Mesothelial cell of epicardium (in vitro differentiated cells): ENCODE measurements around the gene IDE. TPM values are rescaled to one million over a fixed set of nuclear protein-coding genes. Genes with fewer than 3 reads are reported as not detected.

Experiments used
- DNase-seq, 2 experiments: peaks; one replicate each; pipeline ENCODE4 v3.0.0; 2021; ENCODE audit warnings: low spot score in 2 of 2; ENCODE audit not compliant: unreplicated experiment in 2 of 2
- H3K27ac Mint-ChIP-seq: 2 replicates; pipeline ENCODE4 v1.8.0; 2021; ENCODE audit warnings: mixed read lengths
- H3K27me3 Mint-ChIP-seq: 2 replicates; pipeline ENCODE4 v1.8.0; 2021; ENCODE audit warnings: low read depth, mixed read lengths
- H3K36me3 Mint-ChIP-seq: 2 replicates; pipeline ENCODE4 v1.8.0; 2021; ENCODE audit warnings: mixed read lengths
- H3K4me1 Mint-ChIP-seq: 2 replicates; pipeline ENCODE4 v1.8.0; 2021; ENCODE audit warnings: mixed read lengths
- H3K4me3 Mint-ChIP-seq: 2 replicates; pipeline ENCODE4 v1.8.0; 2021; ENCODE audit warnings: mild to moderate bottlenecking, moderate library complexity, mixed read lengths
- H3K9me3 Mint-ChIP-seq: 2 replicates; pipeline ENCODE4 v1.8.0; 2021; ENCODE audit warnings: mixed read lengths
- total RNA-seq: library from RNA; stranded (reverse); gene quantifications from 3 replicates; pipeline ENCODE4 v1.2.1, GENCODE V29; 2021
- TF ChIP-seq, protein P1 (sequence below): fragments of 200-600 bp; sonication (generic); IDR thresholded peaks from one replicate; pipeline ENCODE4 v1.5.0; 2021; ENCODE audit warnings: antibody characterized with exemption; ENCODE audit not compliant: unreplicated experiment

The IDE gene
- 29.7 to 35.6 TPM (median 30.3 TPM) in 3 replicates for total RNA-seq

DNA sequence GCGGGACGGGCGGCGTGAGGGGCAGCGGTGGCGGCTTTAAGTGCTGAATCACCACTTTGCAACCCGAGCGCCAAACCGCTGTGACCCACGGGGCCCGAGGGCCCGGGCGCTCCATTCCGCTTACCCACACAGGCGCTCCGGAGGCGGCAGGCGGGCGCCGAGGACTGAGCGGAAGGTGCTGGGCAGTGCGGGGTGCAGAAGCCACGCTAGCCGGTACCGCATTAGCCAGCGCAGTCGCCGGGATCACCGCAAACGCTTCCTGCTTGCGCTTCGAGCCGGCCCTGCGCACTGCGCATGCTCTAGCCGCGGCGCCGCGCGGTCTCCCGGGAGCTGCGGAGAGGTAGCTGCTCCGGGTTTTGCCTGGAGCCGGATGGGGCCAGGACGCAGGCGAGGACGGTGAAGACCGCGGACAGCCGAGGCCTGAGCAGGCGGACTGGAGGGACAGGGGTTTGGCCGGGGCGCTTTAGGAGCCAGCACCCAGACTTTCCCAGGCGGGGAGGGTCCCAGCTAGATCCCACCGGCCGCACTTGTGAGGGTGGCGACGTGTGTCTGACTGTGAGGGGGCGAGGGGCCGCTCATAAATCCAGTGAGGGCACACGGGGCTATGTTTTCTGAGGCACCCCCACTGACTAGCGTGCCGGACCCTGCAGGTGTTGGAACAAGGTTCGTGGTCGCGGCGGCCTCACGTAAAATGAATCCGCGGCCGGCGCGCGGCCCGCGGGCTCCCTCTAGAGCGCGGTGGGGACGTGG is at the start of gene IDE:
Gene IDE, minus strand, starts transcription at position 296 of the 750 bp plus-strand sequence. Its CDS starts 74 bp downstream, at position 222.
- Mint-ChIP-seq H3K4me1 (peaks cover 28% of the 10 kb centered on the region), H3K9me3 (no peaks in the 10 kb centered on the region), H3K4me3 (peak within 1 kb of the TSS; percentile 79), H3K27ac (peak within 1 kb of the TSS; percentile 94), H3K27me3 (no peaks in the 10 kb centered on the region), H3K36me3 (peaks cover 4% of the 10 kb centered on the region)
- DNase-seq: peak; percentile 81 to 90
- TF ChIP-seq, protein P1, sequence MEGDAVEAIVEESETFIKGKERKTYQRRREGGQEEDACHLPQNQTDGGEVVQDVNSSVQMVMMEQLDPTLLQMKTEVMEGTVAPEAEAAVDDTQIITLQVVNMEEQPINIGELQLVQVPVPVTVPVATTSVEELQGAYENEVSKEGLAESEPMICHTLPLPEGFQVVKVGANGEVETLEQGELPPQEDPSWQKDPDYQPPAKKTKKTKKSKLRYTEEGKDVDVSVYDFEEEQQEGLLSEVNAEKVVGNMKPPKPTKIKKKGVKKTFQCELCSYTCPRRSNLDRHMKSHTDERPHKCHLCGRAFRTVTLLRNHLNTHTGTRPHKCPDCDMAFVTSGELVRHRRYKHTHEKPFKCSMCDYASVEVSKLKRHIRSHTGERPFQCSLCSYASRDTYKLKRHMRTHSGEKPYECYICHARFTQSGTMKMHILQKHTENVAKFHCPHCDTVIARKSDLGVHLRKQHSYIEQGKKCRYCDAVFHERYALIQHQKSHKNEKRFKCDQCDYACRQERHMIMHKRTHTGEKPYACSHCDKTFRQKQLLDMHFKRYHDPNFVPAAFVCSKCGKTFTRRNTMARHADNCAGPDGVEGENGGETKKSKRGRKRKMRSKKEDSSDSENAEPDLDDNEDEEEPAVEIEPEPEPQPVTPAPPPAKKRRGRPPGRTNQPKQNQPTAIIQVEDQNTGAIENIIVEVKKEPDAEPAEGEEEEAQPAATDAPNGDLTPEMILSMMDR: peak; percentile 56

DNA sequence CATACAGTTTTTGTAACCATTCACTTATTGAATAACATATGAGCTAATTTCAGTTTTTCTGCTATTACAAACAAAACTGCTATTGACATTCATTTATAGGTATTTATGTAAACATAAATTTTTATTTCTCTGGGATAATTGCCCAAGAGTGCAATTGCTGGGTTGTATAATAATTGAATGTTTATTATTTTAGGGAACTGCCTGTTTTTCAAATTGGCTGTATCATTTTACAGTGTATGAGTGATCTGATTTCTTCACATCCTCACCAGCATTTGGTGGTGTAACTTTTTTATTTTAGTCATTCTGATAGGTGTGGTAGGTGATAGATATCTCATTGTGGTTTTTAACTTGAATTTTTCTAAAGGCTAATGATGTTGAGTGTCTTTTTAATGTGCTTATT is 45.5 kb upstream of the IDE start:
- H3K4me3 Mint-ChIP-seq: no peak overlapping the region
- no peaks in the 10 kb centered on the region for H3K9me3 Mint-ChIP-seq
- TF ChIP-seq, protein P1: no peak
- H3K4me1 Mint-ChIP-seq: no peaks in the 10 kb centered on the region
- H3K27ac Mint-ChIP-seq: no peak overlapping the region
- H3K27me3 Mint-ChIP-seq: no peaks in the 10 kb centered on the region
- H3K36me3 Mint-ChIP-seq: peaks cover 47% of the 10 kb centered on the region
- DNase-seq: no peak

DNA sequence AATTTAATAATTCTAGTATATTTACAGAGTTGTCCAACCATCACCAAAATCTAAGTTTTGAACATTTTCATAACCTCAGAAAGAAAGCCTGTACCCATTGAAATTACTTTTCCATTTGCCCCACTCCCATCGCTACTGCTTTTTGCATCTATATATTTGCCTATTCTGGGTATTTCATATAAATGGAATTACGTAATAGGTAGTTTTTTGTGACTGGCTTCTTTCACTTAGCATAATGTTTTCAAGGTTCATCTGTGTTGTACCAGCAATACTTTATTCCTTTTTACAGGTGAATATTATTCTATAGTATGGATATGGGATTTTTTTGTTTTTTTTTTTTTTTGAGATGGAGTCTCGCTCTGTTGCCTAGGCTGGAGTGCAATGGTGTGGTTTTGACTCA is 41.6 kb upstream of the IDE start:
- Mint-ChIP-seq H3K4me3 (no peak overlapping the region), H3K27ac (no peak overlapping the region), H3K9me3 (no peaks in the 10 kb centered on the region), H3K27me3 (no peaks in the 10 kb centered on the region), H3K36me3 (peaks cover 32% of the 10 kb centered on the region), H3K4me1 (no peaks in the 10 kb centered on the region)
- DNase-seq: no peak
- TF ChIP-seq, protein P1: no peak

DNA sequence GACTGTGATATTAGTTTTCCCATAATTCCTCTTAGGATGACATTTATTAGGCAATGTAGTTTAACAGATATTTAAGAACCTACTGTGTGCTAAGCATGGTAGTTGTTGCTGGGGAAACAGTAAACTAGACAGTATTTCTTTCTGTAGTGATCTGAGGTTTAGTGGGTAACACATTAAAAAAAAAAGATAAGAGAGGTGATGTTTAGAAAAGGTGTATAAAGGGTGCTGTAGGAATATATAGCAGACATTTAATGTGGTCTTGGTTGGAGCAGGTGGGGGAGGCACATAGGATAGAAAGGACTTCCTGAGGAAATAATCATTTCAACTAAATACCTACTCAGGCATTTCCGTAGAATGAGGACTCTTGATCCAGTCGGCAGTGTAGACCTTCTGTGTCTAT is 30.9 kb upstream of the IDE start:
- Mint-ChIP-seq H3K27ac (no peak overlapping the region), H3K4me1 (no peaks in the 10 kb centered on the region), H3K36me3 (peaks cover 27% of the 10 kb centered on the region), H3K9me3 (peaks cover 10% of the 10 kb centered on the region), H3K27me3 (no peaks in the 10 kb centered on the region), H3K4me3 (no peak overlapping the region)
- DNase-seq: no peak
- TF ChIP-seq, protein P1: no peak

DNA sequence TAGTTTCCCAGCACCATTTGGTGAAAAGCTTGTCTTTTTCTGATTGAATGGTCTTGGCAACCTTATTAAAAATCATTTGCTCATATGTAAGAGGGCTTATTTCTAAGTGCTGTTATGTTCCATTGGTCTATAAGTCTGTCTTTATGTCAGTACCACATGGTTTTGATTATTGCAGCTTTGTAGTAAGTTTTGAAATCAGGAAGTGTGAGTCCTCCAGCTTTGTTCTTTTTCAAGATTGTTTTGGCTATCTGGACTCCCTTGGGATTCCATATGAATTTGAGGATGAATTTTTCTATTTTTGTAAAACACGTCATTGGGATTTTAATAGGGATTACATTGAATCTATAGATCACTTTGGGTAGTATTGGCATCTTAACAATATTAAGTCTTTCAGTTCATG is 24.4 kb upstream of the IDE start:
- Mint-ChIP-seq H3K9me3 (peaks cover 15% of the 10 kb centered on the region), H3K4me1 (peaks cover 15% of the 10 kb centered on the region), H3K4me3 (no peak overlapping the region), H3K36me3 (peaks cover 19% of the 10 kb centered on the region), H3K27ac (peak overlapping the region; percentile 30), H3K27me3 (no peaks in the 10 kb centered on the region)
- TF ChIP-seq, protein P1: no peak
- DNase-seq: no peak

DNA sequence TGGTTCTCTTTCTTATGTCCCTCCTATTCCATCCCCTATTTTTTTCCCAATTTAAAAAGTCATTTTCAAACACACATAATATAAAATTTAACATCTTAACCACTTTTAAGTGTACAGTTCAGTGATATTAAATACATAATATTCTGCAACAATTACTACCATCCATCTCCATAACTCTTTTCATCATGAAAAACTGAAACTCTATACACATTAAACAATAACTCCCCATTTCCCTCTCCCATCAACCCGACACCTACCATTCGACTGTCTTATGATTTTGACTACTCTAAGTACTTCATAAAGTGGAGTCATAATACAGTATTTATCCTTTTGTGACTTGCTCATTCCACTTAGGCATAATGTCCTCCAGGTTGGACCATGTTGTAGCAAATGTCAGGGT is 21.6 kb upstream of the IDE start:
- Mint-ChIP-seq H3K9me3 (peaks cover 4% of the 10 kb centered on the region), H3K27ac (no peak overlapping the region), H3K27me3 (no peaks in the 10 kb centered on the region), H3K4me1 (peaks cover 32% of the 10 kb centered on the region), H3K36me3 (peaks cover 8% of the 10 kb centered on the region), H3K4me3 (peak overlapping the region; percentile 9)
- TF ChIP-seq, protein P1: no peak
- DNase-seq: no peak
